Adrenal gland (tissue), 12 donors: ENCODE data around the gene BRD4. TPM values are rescaled to one million over a fixed set of nuclear protein-coding genes. Genes with fewer than 3 reads are reported as not detected.

ENCODE experiments used
- DNase-seq, 7 donors: peaks; one replicate each; pipeline ENCODE4 v3.0.0-alpha.2; 2019 to 2020
- H3K27ac ChIP-seq, 5 donors: fragments of 200-600 bp; sonication (generic) in 4 of 5; 1 replicate in 3 of 5; 2 replicates in 2 of 5; pipeline versions ENCODE4 v1.5.1 to v1.8.0; 2016 to 2020; ENCODE audit warnings: mild to moderate bottlenecking in 1 of 5
- H3K27me3 ChIP-seq: fragments of 200-600 bp; 2 replicates; pipeline ENCODE4 v1.8.0; 2021
- H3K36me3 ChIP-seq, 2 donors: fragments of 200-600 bp; replicated peaks in 1 of 2; 1 replicate in 1 of 2; 2 replicates in 1 of 2; pipeline versions ENCODE4 v1.5.1 to v1.8.0; 2018 to 2022
- H3K4me1 ChIP-seq, 2 donors: fragments of 200-600 bp; replicated peaks in 1 of 2; 1 replicate in 1 of 2; 2 replicates in 1 of 2; pipeline versions ENCODE4 v1.5.1 to v1.8.0; 2018 to 2021
- H3K4me3 ChIP-seq, 4 donors: fragments of 200-600 bp; sonication (generic) in 3 of 4; one replicate each; pipeline ENCODE4 v1.5.1; 2016 to 2018
- H3K9me3 ChIP-seq, 3 donors: fragments of 200-600 bp; sonication (generic) in 1 of 3; replicated peaks in 1 of 3; 1 replicate in 2 of 3; 2 replicates in 1 of 3; pipeline versions ENCODE4 v1.5.1 to v1.8.0; 2016 to 2021
- CTCF ChIP-seq, 6 experiments: fragments of 450-650 bp in 4 of 6; fragments of 200-600 bp in 2 of 6; sonication (generic) in 1 of 6; IDR thresholded peaks; 1 replicate in 5 of 6; 2 replicates in 1 of 6; pipeline versions ENCODE4 v1.5.1 to v1.8.0; 2016 to 2021; ENCODE audit warnings: antibody characterized with exemption in 6 of 6, mild to moderate bottlenecking in 2 of 6, moderate library complexity in 1 of 6
- POLR2A ChIP-seq, 2 donors: fragments of 450-650 bp; IDR thresholded peaks; one replicate each; pipeline ENCODE4 v1.6.1; 2017; ENCODE audit warnings: antibody characterized with exemption in 2 of 2, mild to moderate bottlenecking in 2 of 2, moderate library complexity in 1 of 2
- WGBS, 4 donors: extraction: QIAGEN DNeasy Blood & Tissue Kit in 2 of 4; methylation state at CpG; one replicate each; pipeline versions ENCODE4 v1.1.5 to v1.1.7; 2013 to 2017; 5-methylcytosine and 5-hydroxymethylcytosine counted together
- intact Hi-C, 2 donors: fragments of 100-400 bp; cut with DNase I; formaldehyde crosslinking; loops; one replicate each; pipeline versions ENCODE4 v1.14.1 to v1.15.0; 2022 to 2023
- polyA plus RNA-seq, 3 donors: library from polyadenylated mRNA; stranded (reverse); fragments of 200-250 nt in 2 of 3; fragments of 350-450 nt in 1 of 3; fragmentation: Illumina TruSeq in 1 of 3; extraction: RNeasy Lipid Tissue Mini Kit (QIAGEN cat#74804) in 1 of 3; gene quantifications; one replicate each; pipeline ENCODE4 v1.2.3, GENCODE V29; 2013 to 2014
- total RNA-seq, 9 donors: library from RNA; depleted of rRNA in 4 of 9; stranded (reverse); fragments of >200 nt in 4 of 9; fragments of 120-200 nt in 1 of 9; fragmentation: NEBNext Ultra II Directional in 1 of 9; extraction: Animal tissue kit (Norgen Biotek cat#: 25700) in 1 of 9; gene quantifications; one replicate each; pipeline versions ENCODE4 v1.1.0 to v1.2.4, GENCODE V29; 2013 to 2023
- donor health status: healthy with polysubstance abuse.
- donor health status: Bipolar disorder and iron deficiency.
- donor health status: DM: yes; HTN: yes; CAD: no.
- donor health status: DM: no; HTN: no; CAD: no.
- donor health status: DM: no; HTN: no; CAD: no.
- donor health status: DM: yes; HTN: yes; CAD: no.

BRD4 gene
- total and polyA plus RNA-seq, 12 donors = 10.1 to 109 (median 34.9) TPM

GRCh38 chr19:15231271-15231670 is 101.1 kb downstream of the BRD4 start:
- peaks cover 0 to 7% of the 10 kb centered on the region in 2 donors for H3K36me3 ChIP-seq
- H3K27ac ChIP-seq = no peak overlapping the region
- peaks cover 6% of the 10 kb centered on the region for H3K27me3 ChIP-seq
- no peak for DNase-seq
- no peak overlapping the region for H3K4me3 ChIP-seq
- no peaks in the 10 kb centered on the region for H3K9me3 ChIP-seq
- 86 to 95% (median 95%) methylated on average over 6 to 10 of the region's 10 CpGs for WGBS, 4 donors
- TF ChIP-seq CTCF (IDR thresholded peaks at IDR 0.05) (no peak), POLR2A (IDR thresholded peaks at IDR 0.05) (no peak)
- intact Hi-C loops = no loop called here
- H3K4me1 ChIP-seq = peaks cover 0 to 8% of the 10 kb centered on the region in 2 donors

DNA sequence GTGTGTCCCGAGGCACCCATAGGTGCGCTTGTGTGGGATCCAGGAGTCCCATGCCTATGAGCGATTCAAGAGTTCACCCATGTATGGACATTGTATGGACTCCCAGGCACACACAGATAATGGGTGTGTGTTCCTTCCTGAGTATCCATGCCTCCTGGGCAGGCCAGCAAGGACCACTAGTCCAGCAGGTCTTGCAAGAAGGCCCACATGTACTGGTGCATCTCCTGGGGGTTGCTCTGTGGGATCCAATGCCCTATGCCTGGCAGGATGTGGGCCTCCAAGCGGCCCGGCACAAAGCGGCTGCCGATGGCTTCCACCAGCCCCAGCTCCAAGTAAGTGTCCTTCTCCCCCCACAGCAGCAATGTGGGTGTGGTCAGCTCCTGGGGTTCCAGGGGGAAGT is 105.1 kb downstream of the BRD4 start:
- H3K4me1 ChIP-seq = peaks cover 5 to 15% of the 10 kb centered on the region in 2 donors
- peaks cover 5% of the 10 kb centered on the region for H3K27me3 ChIP-seq
- TF ChIP-seq CTCF (IDR thresholded peaks at IDR 0.05) (no peak), POLR2A (IDR thresholded peaks at IDR 0.05) (no peak)
- no peak overlapping the region for H3K27ac ChIP-seq
- intact Hi-C loops = no loop called here
- H3K4me3 ChIP-seq = no peak overlapping the region
- 95 to 100% (median 97%) methylated on average over 3 to 7 of the region's 7 CpGs; no CpG with 5 or more reads in 1 of the 4 donors for WGBS, 4 donors
- DNase-seq = no peak
- no peaks in the 10 kb centered on the region for H3K36me3 ChIP-seq
- H3K9me3 ChIP-seq = no peaks in the 10 kb centered on the region

DNA sequence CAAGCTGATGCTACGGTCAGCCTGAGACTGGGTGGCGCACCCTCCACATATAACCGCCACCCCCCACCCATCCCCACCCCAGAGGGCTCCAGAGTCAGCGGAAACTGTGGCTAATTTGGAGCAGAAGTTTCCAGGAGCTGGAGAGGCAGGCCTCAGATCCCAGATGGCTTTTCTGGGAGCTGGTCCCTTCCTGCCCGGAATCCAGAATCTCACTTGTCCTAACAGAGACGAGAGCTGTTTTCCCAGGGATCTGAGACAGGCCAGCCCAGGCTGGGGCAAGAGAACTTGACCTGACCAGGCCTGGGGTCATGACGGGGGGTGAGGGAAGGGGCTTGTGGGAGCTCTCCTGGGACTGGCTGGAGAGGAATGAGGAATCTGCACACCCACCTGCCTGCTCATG is 106.6 kb downstream of the BRD4 start:
- Histone ChIP-seq H3K27ac (no peak overlapping the region), H3K4me1 (peaks cover 5 to 10% of the 10 kb centered on the region in 2 donors), H3K27me3 (no peaks in the 10 kb centered on the region), H3K36me3 (no peaks in the 10 kb centered on the region), H3K4me3 (no peak overlapping the region), H3K9me3 (no peaks in the 10 kb centered on the region)
- no peak for DNase-seq
- no peak for TF ChIP-seq CTCF (IDR thresholded peaks at IDR 0.05)
- no peak for TF ChIP-seq POLR2A (IDR thresholded peaks at IDR 0.05)
- WGBS, 4 donors = 69 to 90% (median 87%) methylated on average over 4 to 7 of the region's 7 CpGs
- intact Hi-C loops = no loop called here

- no peaks in the 10 kb centered on the region for H3K27me3 ChIP-seq
- intact Hi-C loops = no loop called here
- 13 to 50% (median 19%) methylated on average over 10 to 51 of the region's 51 CpGs for WGBS, 4 donors
- no peaks in the 10 kb centered on the region for H3K36me3 ChIP-seq
- H3K9me3 ChIP-seq = no peaks in the 10 kb centered on the region
- no peak for TF ChIP-seq POLR2A (IDR thresholded peaks at IDR 0.05)
- TF ChIP-seq CTCF (IDR thresholded peaks at IDR 0.05) = no peak
- peaks cover 5 to 10% of the 10 kb centered on the region in 2 donors for H3K4me1 ChIP-seq
- no peak for DNase-seq
- peak overlapping the region in 2 of 4 donors; percentile 23 to 75 for H3K4me3 ChIP-seq
- peak overlapping the region in 2 of 5 donors; percentile 23 to 41 for H3K27ac ChIP-seq
Observed at GRCh38 chr19:15223649-15224361, 108.5 kb downstream of the BRD4 start.
